IPS-15b (cell line): ENCODE data around the gene HMX1.

ENCODE experiments used
- H3K27me3 ChIP-seq: one replicate; pipeline ENCODE4 v1.6.1; 2013; ENCODE audit warnings: low read length; ENCODE audit not compliant: control insufficient read depth, insufficient read depth
- H3K36me3 ChIP-seq: one replicate; pipeline ENCODE4 v1.6.1; 2013; ENCODE audit warnings: low read length; ENCODE audit not compliant: control insufficient read depth, insufficient read depth
- H3K4me1 ChIP-seq: one replicate; pipeline ENCODE4 v1.6.1; 2013; ENCODE audit warnings: mild to moderate bottlenecking, low read length; ENCODE audit not compliant: control insufficient read depth, insufficient read depth
- H3K4me3 ChIP-seq: one replicate; pipeline ENCODE4 v1.5.1; 2013; ENCODE audit warnings: low read depth, low read length
- H3K9ac ChIP-seq: one replicate; pipeline ENCODE4 v1.6.1; 2013; ENCODE audit warnings: low read depth, mild to moderate bottlenecking, low read length
- H3K9me3 ChIP-seq: one replicate; pipeline ENCODE4 v1.6.1; 2013; ENCODE audit warnings: mild to moderate bottlenecking, low read length; ENCODE audit not compliant: control insufficient read depth, insufficient read depth

HMX1 gene

GRCh38 chr4:8837181-8837841, 34.3 kb downstream of the HMX1 start:
- H3K36me3 ChIP-seq, result no peaks in the 10 kb centered on the region
- H3K9me3 ChIP-seq, result no peaks in the 10 kb centered on the region
- no peak overlapping the region for H3K4me3 ChIP-seq
- H3K9ac ChIP-seq, result no peak overlapping the region
- no peaks in the 10 kb centered on the region for H3K27me3 ChIP-seq
- peaks cover 3% of the 10 kb centered on the region for H3K4me1 ChIP-seq

GRCh38 chr4:8836664-8837171, 34.9 kb downstream of the HMX1 start:
- Histone ChIP-seq H3K9ac (no peak overlapping the region), H3K36me3 (no peaks in the 10 kb centered on the region), H3K4me1 (peaks cover 3% of the 10 kb centered on the region), H3K9me3 (no peaks in the 10 kb centered on the region), H3K27me3 (no peaks in the 10 kb centered on the region), H3K4me3 (no peak overlapping the region)

GRCh38 chr4:8835521-8836365, 35.9 kb downstream of the HMX1 start:
- no peaks in the 10 kb centered on the region for H3K36me3 ChIP-seq
- no peaks in the 10 kb centered on the region for H3K27me3 ChIP-seq
- H3K4me3 ChIP-seq, result no peak overlapping the region
- no peak overlapping the region for H3K9ac ChIP-seq
- no peaks in the 10 kb centered on the region for H3K9me3 ChIP-seq
- peaks cover 3% of the 10 kb centered on the region for H3K4me1 ChIP-seq

- Histone ChIP-seq H3K9ac (no peak overlapping the region), H3K4me3 (no peak overlapping the region), H3K36me3 (no peaks in the 10 kb centered on the region), H3K9me3 (no peaks in the 10 kb centered on the region), H3K27me3 (no peaks in the 10 kb centered on the region), H3K4me1 (peaks cover 3% of the 10 kb centered on the region)
Observed at GRCh38 chr4:8834681-8835220, 36.9 kb downstream of the HMX1 start.

- no peaks in the 10 kb centered on the region for H3K36me3 ChIP-seq
- H3K9ac ChIP-seq, result no peak overlapping the region
- H3K27me3 ChIP-seq, result no peaks in the 10 kb centered on the region
- no peaks in the 10 kb centered on the region for H3K4me1 ChIP-seq
- no peak overlapping the region for H3K4me3 ChIP-seq
- no peaks in the 10 kb centered on the region for H3K9me3 ChIP-seq
Observed at GRCh38 chr4:8832113-8832915, 39.3 kb downstream of the HMX1 start.

- Histone ChIP-seq H3K4me3 (no peak overlapping the region), H3K27me3 (no peaks in the 10 kb centered on the region), H3K4me1 (no peaks in the 10 kb centered on the region), H3K9ac (no peak overlapping the region), H3K9me3 (no peaks in the 10 kb centered on the region), H3K36me3 (no peaks in the 10 kb centered on the region)
Observed at GRCh38 chr4:8831221-8832112, 40.2 kb downstream of the HMX1 start.

GRCh38 chr4:8830611-8831200, 40.9 kb downstream of the HMX1 start:
- Histone ChIP-seq H3K4me1 (no peaks in the 10 kb centered on the region), H3K36me3 (no peaks in the 10 kb centered on the region), H3K9ac (no peak overlapping the region), H3K4me3 (no peak overlapping the region), H3K9me3 (no peaks in the 10 kb centered on the region), H3K27me3 (no peaks in the 10 kb centered on the region)

GRCh38 chr4:8830056-8830455, 41.6 kb downstream of the HMX1 start:
- Histone ChIP-seq H3K36me3 (no peaks in the 10 kb centered on the region), H3K9me3 (no peaks in the 10 kb centered on the region), H3K4me3 (no peak overlapping the region), H3K9ac (no peak overlapping the region), H3K4me1 (no peaks in the 10 kb centered on the region), H3K27me3 (no peaks in the 10 kb centered on the region)

GRCh38 chr4:8829584-8829983, 42.1 kb downstream of the HMX1 start:
- no peak overlapping the region for H3K4me3 ChIP-seq
- H3K36me3 ChIP-seq, result no peaks in the 10 kb centered on the region
- no peaks in the 10 kb centered on the region for H3K9me3 ChIP-seq
- no peaks in the 10 kb centered on the region for H3K4me1 ChIP-seq
- H3K9ac ChIP-seq, result no peak overlapping the region
- no peaks in the 10 kb centered on the region for H3K27me3 ChIP-seq

GRCh38 chr4:8828869-8829268, 42.8 kb downstream of the HMX1 start:
- H3K4me1 ChIP-seq, result no peaks in the 10 kb centered on the region
- no peaks in the 10 kb centered on the region for H3K36me3 ChIP-seq
- no peaks in the 10 kb centered on the region for H3K9me3 ChIP-seq
- H3K27me3 ChIP-seq, result no peaks in the 10 kb centered on the region
- H3K4me3 ChIP-seq, result no peak overlapping the region
- no peak overlapping the region for H3K9ac ChIP-seq
